GM19238 (cell line): ENCODE results near the gene STAT3.
"Not testable (repeated sequence)": the region's sequence is repeated elsewhere in the genome, so short reads cannot be mapped to it uniquely, and the experiment has no call there.

Experiments
- DNase-seq: peaks from one replicate; pipeline ENCODE4 v3.0.0; 2011; ENCODE audit warnings: low spot score; ENCODE audit not compliant: insufficient read length

STAT3 gene

DNA sequence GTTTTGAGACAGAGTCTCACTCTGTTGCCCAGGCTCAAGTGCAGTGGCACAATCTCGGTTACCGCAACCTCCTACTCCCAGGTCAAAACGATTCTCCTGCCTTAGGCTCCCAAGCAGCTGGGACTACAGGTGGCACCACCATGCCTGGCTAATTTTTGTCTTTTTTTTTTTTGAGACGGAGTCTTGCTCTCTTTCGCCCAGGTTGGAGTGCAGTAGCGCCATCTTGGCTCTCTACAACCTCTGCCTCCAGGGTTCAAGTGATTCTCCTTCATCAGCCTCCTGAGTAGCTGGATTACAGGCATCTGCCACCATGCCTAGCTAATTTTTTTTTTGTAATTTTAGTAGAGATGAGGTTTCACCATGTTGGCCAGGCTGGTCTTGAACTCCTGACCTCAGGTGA, 70.3 kb downstream of the STAT3 start:
- not testable (repeated sequence) for DNase-seq

DNA sequence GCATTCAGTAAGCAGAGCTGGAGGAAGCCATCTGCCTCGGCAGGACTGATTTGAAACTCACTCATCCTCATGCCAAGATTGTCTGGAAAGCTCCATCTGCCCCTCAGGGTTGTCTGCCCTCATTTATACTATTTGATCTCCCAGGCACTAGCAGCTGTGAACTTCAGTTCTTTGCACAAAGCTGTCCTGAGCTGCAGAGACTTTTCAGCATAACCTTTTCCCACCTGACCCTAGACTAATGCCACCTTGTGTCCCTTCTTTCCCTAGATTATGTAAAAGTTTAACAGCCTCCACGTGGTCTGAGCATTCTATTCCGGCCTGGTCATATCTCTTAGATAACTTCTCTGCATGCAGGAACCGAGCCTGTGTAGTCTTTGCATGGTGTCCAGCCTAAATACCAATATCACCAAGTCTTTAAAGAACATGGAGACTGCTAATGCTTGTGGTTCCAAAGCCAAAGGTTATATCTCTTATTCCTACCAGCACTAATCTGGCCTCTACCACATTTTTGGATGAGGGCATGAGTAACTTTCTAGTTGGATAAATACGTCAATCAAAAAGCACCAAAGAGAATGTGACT, 70.9 kb downstream of the STAT3 start:
- DNase-seq, result no peak

DNA sequence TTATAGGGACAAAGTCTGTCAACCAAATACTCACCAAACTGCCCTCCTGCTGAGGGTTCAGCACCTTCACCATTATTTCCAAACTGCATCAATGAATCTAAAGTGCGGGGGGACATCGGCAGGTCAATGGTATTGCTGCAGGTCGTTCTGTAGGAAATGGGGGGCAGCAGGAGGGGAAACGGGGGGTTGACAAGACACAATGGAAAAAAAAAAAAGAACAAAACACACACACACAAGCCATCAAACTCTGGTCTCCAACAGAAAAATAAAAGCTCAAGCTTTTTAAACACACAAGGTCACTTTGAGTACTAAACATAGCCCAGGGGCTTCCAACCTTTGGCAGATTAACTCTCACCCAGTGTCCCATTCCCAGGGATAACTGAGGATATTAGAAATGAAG, 71.5 kb downstream of the STAT3 start:
- no peak for DNase-seq

DNA sequence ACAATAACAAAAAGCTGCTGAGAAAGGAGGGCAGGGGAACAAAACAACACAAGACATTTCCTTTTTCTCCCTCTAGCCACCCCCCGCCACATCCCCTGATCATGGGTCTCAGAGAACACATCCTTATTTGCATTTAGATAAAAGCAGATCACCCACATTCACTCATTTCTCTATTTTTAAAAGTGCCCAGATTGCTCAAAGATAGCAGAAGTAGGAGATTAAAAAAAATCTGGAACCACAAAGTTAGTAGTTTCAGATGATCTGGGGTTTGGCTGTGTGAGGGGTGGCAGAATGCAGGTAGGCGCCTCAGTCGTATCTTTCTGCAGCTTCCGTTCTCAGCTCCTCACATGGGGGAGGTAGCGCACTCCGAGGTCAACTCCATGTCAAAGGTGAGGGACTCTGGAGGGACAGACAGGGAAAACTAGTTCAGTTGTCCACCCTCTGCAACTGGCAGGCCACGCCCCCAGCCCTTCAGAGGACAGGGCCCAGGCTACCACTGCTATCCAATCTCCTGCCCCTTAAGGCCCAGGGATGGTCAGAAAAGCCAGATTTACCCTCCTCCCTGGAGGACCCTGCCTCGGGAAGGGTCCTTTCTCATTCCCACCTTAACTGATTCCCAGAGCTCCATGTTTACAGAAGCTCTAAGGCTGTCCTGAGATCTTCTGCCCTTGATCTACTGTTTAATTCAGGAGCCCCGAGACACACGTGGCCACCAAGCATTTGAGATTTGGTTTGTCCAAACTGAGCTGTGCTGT, 72.7 kb downstream of the STAT3 start:
- DNase-seq, result no peak

DNA sequence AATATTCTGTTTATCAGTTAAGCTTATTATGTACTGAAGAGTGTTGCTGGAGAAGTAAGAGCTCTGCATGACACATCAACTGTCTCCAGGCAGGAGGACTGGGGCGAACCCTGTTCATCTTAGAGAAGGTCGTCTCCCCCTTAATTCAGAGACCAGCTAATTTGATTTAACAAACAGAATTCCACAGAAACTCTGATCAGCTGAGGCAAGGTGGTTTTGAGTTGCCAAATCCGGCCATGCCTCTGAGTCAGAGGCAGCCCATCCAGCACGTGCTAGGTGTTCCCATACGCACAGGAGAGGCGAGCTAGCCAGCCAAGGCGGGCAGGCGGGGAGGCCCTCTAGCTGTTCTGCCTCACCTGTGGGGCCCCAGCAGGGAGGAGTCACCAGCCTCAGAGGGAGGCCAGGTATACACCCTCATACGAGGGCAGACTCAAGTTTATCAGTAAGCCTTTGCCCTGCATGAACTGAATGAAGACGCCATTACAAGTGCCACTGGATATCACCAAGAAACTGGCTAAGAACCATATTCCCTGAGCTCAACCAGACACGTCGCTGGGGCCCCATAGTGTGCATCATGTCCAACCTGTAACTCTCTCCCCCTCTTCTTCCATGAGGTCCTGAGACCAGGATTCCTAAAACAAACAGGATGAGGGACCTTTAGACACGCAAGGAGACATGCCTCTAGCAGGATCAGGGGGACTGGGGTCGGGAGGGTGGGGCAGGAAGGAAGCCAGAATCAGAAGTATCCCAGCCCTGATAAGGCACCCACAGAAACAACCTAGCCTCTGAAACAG, 74.3 kb downstream of the STAT3 start:
- no peak for DNase-seq

DNA sequence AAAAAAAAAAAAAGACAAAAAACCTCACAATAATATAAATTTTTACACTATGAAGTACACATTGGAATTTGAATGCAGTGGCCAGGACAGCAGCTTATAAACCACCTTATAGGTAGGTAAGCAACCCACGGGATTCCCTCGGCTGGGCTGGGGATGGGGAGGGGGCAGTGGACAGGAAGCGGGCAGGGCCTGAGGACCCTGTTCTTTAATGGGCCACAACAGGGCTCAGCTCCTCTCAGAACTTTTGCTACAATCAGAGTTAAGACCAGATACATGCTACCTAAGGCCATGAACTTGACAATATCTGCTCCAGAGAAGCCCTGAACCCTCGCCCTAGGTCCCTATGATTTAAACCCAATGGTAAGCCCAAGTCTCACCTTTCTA, 74.9 kb downstream of the STAT3 start:
- no peak for DNase-seq

DNA sequence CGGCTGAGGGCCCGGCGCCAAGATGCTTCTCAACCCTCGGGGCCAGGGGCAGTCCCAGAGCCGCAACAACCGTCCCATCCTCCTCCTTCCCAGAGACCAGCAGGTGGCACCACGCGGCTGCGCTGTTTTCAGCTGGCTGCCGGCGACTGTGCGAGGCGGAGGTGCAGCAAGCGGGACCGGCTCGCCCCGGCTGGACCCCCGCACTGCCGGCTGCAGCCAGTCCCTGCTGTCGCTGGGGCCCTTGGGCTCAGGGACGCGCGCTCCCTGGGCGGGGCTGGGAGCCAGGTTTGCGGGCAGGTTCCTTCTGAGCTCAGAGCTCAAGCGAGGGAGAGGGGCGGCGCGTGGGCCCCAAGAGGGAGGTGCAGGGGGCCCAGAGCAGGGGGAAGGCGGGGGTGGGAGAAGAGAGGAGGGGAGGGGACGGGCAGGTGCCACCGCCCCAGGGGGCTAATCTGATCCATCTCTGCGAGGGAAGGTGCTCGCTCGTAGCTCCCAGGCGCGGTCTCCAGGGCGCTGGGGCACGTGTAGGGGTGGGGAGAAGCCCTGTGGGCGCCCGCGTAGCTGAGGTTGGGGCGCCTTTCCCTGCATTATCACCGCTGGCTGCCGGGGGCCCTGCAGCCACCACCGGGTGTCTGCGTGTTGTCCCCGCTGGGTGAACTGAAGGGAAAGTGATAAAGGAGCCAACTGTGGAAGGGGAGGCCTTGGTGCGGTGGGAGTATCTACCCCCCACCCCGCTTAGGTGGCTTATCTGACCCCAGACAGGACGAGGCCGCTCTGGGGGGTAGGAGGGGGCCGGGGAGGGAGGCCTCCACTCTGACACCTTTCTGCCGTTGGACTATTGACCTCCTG, 75.7 kb downstream of the STAT3 start:
- DNase-seq, result peak; percentile 73

DNA sequence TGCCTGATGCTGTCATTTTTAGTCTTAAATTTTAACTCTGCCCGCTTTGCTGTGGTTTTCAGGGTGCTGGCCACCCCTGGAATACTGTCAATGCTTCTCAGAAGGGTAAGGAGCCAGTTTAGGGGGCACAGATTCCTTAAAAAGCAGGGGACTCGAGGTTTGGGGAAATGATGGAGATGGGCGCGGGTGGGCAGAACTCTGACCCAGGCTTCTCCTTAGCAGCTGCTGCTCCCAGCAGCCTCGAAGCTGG, 76.3 kb downstream of the STAT3 start:
- no peak for DNase-seq

DNA sequence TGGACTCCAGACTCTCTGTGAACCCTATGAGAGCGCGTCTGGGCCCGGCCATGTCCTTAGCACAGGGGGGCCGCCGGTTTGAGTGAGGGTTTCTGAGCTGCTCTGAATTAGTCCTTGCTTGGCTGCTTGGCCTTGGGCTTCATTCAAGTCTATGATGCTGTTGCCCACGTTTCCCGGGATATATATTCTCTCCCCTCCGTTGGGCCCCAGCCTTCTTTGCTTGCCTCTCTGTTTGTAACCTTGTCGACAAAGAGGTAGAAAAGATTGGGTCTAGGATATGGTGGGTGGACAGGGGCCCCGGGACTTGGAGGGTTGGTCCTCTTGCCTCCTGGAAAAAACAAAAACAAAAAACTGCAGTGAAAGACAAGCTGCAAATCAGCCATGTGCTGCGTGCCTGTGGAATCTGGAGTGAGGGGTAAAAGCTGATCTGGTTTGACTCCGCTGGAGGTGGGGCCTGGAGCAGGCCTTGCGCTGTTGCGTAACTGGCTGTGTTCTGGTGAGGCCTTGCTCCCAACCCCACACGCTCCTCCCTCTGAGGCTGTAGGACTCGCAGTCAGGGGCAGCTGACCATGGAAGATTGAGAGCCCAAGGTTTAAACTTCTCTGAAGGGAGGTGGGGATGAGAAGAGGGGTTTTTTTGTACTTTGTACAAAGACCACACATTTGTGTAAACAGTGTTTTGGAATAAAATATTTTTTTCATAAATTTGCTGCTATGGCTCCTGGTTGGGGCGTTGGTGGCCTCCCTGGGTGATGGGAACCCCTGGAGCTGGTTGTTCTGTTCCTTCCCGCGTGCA, 76.8 kb downstream of the STAT3 start:
- no peak for DNase-seq

DNA sequence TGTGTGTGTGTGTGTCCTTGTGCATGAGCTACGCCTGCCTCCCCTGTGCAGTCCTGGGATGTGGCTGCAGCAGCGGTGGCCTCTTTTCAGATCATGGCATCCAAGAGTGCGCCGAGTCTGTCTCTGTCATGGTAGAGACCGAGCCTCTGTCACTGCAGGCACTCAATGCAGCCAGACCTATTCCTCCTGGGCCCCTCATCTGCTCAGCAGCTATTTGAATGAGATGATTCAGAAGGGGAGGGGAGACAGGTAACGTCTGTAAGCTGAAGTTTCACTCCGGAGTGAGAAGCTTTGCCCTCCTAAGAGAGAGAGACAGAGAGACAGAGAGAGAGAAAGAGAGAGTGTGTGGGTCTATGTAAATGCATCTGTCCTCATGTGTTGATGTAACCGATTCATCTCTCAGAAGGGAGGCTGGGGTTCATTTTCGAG, 77.4 kb downstream of the STAT3 start:
- DNase-seq, result no peak

DNA sequence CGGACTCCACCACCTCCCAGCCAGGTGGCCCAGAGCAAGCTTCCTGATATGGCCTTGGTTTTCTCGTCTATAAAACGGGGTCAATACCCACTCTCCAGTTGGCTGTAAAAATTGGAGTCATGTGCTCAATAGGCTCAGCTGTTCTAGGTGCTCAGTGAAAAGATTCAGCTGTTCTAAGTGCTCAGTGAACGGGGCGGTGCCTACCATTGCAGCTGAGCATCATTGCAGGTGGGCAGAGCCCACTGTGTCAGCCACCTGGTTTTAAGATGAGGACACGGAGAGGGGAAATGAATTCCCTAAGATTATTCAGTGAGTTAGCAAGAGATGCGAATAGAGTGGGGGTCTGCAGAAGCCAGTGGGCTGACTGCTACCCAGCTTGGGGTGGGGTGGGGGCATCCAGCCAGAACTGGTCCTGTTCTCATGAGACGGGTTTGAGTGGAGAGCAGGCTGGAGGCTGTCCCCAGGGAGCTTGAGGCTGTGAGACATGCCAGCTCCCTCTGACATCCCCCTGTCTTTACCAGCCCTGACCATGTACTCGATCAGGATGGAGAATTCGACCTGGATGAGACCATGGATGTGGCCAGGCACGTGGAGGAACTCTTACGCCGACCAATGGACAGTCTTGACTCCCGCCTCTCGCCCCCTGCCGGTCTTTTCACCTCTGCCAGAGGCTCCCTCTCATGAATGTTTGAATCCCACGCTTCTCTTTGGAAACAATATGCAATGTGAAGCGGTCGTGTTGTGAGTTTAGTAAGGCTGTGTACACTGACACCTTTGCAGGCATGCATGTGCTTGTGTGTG, 78.1 kb downstream of the STAT3 start:
- no peak for DNase-seq

DNA sequence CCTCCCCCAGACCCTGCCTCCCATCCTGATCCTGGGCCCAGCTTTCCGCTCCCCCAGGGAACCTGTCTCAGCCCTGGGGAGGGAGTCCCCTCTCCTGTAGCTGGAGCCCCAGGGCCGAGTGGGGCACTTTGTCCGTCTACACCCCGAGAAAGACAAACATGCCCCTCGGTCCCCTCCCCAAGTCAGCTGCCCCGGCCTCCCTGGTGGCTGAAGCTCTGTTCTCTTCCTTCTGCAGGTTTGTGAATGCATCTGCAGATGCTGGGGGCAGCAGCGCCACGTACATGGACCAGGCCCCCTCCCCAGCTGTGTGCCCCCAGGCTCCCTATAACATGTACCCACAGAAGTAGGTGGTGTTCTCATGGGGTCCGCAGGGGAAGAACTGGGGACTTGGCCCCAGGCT, 79.1 kb downstream of the STAT3 start:
- DNase-seq, result no peak

DNA sequence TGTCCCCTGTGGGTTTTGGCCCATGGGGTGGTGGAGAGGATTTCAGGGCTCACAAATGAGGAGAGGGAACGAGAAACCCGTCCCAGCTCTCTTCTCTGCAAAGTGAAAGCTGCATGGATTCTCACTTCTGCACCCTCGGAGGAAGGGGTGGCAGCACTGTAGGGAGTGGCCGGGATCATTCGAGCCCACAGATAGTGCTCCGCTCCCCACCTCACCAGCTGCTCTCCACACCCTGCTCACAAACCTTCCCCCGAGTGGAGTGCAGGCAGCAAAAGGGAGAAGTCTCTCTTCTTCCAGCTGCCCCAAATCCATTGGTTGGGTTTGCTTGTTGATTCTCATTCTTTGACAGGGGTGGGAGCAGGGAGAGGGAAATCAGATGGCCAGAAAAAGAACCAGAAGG, 79.8 kb downstream of the STAT3 start:
- no peak for DNase-seq

DNA sequence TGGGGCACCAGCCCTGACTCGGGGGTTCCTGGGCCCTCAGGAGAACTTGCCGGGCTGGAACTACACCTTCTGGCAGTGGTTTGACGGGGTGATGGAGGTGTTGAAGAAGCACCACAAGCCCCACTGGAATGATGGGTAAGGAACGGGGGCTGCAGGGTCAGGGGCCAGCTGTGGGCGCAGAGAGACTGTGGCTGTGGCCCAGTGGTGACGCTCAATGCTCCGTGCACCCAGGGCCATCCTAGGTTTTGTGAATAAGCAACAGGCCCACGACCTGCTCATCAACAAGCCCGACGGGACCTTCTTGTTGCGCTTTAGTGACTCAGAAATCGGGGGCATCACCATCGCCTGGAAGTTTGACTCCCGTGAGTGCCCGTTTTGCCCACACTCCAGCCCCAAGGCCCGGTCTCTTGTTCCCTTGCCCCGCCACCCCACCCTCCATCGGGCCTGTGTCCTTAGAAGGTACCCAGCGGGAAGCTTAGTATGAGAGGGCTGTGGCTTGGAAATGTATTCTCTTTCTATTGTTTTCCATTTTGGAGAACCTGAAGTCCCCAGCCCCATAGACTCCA, 80.8 kb downstream of the STAT3 start:
- no peak for DNase-seq

DNA sequence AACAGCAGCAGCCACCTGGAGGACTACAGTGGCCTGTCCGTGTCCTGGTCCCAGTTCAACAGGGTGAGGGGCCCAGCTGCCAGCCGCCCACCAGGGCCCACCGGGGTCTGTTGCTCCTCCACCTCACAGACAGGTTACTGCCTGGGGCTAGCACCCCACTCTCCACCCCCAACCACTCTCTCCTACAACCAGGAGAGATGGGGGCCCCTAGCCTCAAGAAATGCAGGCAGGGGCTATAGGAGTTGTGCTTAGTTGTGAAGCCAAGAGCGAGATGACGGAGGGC, 81.9 kb downstream of the STAT3 start:
- DNase-seq, result no peak

DNA sequence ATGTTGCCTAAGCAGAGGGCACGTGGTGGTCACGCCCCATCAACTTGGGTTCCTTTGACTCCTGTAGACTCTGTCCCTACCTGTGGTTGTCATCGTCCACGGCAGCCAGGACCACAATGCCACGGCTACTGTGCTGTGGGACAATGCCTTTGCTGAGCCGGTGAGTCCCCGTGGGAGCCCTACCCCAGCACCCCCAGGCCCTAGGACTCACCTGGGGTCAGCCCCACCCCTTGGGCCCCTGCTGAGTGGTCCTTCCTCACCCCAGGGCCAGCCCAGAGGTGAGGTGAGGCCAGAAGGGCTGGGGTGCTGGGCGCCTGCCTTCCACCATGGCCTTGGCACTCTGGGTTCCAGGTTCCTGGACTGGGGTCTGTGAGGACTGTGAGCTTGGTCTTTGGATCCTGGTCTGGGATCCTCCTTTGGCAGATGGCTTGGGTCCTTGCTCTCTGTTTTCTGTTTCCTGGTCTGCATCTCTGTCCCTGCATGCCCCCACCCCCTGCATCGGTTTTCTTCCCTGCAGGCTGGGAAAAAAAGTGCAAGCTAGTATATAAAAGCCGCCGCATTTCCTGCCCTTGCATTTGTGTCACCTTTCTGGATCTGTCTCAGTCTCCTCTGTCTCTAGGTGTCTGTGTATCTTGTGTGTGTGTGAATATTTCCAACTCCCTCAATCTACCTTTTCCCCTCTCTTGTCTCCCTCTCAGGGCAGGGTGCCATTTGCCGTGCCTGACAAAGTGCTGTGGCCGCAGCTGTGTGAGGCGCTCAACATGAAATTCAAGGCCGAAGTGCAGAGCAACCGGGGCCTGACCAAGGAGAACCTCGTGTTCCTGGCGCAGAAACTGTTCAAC, 82.5 kb downstream of the STAT3 start:
- no peak for DNase-seq

DNA sequence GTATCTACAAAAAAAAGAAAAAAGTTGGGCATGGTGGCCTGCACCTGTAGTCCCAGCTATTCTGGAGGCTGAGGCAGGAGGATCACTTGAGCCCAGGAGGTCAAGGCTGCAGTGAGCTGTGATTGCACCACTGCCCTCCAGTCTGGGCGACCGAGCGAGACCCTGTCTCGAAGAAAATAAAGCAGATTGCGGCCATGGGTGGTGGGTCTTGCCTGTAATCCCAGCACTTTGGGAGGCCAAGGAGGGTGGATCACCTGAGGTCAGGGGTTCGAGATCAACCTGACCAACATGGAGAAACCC, 83.3 kb downstream of the STAT3 start:
- DNase-seq, result not testable (repeated sequence)

DNA sequence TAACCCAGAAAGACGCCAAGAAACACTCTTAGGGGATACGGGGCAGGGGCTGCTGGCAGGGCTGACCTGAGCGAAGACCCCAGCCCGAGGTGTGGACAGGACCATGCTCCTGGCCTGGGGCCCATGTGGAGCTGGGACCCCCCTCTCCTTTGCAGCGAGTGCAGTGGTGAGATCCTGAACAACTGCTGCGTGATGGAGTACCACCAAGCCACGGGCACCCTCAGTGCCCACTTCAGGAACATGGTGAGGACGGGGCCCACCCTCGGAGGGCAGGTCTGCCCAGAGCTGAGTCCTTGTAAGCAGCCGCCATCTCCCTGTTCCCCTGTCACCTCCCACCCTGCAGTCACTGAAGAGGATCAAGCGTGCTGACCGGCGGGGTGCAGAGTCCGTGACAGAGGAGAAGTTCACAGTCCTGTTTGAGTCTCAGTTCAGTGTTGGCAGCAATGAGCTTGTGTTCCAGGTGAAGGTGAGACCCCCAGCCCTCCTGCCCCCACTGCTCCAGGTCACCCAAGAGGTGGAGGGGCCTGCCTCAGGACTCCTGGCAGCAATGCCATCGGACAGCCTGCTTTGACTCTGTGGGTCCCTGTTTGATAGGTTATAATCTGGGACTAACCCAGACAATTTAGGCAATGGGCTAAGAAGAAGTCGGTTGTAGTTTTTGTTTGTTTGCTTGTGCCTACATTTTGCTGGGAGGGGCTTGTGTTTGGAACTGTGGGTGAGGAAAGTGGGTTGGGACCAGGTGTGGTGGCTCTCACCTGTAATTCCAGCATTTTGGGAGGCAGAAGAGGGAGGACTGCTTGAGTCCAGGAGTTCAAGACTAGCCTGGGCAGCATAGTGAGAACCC, 83.8 kb downstream of the STAT3 start:
- DNase-seq, result no peak

DNA sequence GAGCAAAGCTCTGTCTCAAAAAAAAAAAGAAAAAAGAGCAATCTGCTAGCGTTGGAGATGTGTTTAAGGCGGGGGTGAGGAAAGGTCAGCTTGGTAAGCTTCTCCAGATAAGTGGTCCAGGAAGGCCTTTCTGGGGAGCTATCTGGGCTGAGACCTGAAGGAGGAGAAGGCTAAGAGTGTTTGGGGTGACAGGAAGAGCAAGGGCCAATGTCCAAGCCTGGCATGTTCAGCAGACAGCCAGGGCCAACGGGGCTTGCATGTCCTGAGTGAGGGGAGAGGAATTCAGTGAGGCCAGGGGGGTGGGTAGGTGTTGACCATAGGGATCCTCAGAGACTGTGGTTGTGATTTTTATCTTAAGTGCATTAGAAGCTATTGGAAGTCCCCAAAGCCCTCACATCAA, 84.5 kb downstream of the STAT3 start:
- DNase-seq, result no peak
